Measurements from ENCODE around the gene LAMA3. TPM values are rescaled to one million over a fixed set of nuclear protein-coding genes. Genes with fewer than 3 reads are reported as not detected.

LAMA3 gene
- total RNA-seq, 1 experiment from 2014 or later = 8.1 TPM

- POLR2A ChIA-PET = interaction anchor here (0.5 kb wide), 2 partner anchors 83 to 109 kb away, joined by 4 to 7 read pairs; no protein-coding TSS in a partner anchor
- TF ChIP-seq CTCF (IDR thresholded peaks at IDR 0.05) (no peak), TCF7L2 (IDR thresholded peaks at IDR 0.05; ENCODE audit: low read depth, low read length) (no peak), REST (IDR thresholded peaks at IDR 0.05; ENCODE audit: insufficient read depth in 1 of 2, low read depth in 2 of 2, low read length in 1 of 2) (no peak), SIN3A (IDR thresholded peaks at IDR 0.05; ENCODE audit: borderline replicate concordance, insufficient read depth, low read depth, low read length) (no peak), POLR2AphosphoS5 (IDR thresholded peaks at IDR 0.05; ENCODE audit: low read depth, low read length) (no peak)
- H3K27me3 ChIP-seq (ENCODE audit: control insufficient read depth, insufficient read depth, low read length) = 0 out of 2 replicates have a peak, but pooled peaks cover 2% of the 10 kb centered on the region
These were observed 109.6 kb downstream of the LAMA3 start for GRCh38 chr18:23798824-23799223.

DNA sequence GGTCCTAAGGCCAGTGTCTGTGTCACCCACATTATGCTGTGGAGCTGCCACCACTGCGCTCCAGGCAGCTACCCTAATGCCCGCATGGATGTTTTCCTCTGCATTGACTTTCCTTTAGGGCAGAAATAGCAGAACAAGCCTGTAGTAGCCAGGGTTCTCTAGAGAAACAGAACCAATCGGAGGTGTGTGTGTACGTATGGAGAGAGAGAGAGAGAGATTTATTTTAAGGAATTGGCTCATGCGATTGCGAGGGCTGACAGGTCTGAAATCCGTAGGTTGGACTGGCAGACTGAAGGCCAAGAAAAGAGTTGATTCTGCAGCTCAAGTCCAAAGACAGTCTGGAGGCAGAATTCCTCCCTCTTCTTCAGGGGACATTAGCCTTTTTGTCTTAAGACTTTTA, 110.3 kb downstream of the LAMA3 start:
- H3K4me3 ChIP-seq (ENCODE audit: low read depth in 2 of 2, low read length in 2 of 2) = no peak overlapping the region
- H3K27ac ChIP-seq (ENCODE audit: low read length) = no peak overlapping the region
- ATAC-seq (no peak), DNase-seq (ENCODE audit: low read depth, low spot score) (no peak)
- BruUV-seq (replicated peaks) = no TSS peak
- CTCF ChIA-PET = no interaction called here
- intact Hi-C loops (cut with micrococcal nuclease; ENCODE audit: unreplicated experiment) (no loop called here), in situ Hi-C loops (cut with HindIII; ENCODE audit: low pct_unique_long_range_greater_than_20kb, low sequenced_read_pairs) (no loop called here)
- H3K4me1 ChIP-seq (ENCODE audit: control insufficient read depth, insufficient read depth, low read length) = no peaks in the 10 kb centered on the region
- no peaks in the 10 kb centered on the region for H3K36me3 ChIP-seq (ENCODE audit: control insufficient read depth, insufficient read depth, low read length)
- 0 out of 2 replicates have a peak, but pooled peaks cover 2% of the 10 kb centered on the region for H3K27me3 ChIP-seq (ENCODE audit: control insufficient read depth, insufficient read depth, low read length)
- H3K9me3 ChIP-seq (ENCODE audit: control insufficient read depth, insufficient read depth, low read depth, low read length) = no peaks in the 10 kb centered on the region
- POLR2A ChIA-PET = interaction anchor here (0.5 kb wide), 1 partner anchor 84 kb away, joined by 4 read pairs; no protein-coding TSS in a partner anchor
- TF ChIP-seq POLR2AphosphoS5 (IDR thresholded peaks at IDR 0.05; ENCODE audit: low read depth, low read length) (no peak), CTCF (IDR thresholded peaks at IDR 0.05) (no peak), REST (IDR thresholded peaks at IDR 0.05; ENCODE audit: insufficient read depth in 1 of 2, low read depth in 2 of 2, low read length in 1 of 2) (no peak), SIN3A (IDR thresholded peaks at IDR 0.05; ENCODE audit: borderline replicate concordance, insufficient read depth, low read depth, low read length) (no peak), TCF7L2 (IDR thresholded peaks at IDR 0.05; ENCODE audit: low read depth, low read length) (no peak)

More at GRCh38 chr18:23798824-23799223, 109.6 kb downstream of the LAMA3 start:
- no peak for ATAC-seq
- H3K4me1 ChIP-seq (ENCODE audit: control insufficient read depth, insufficient read depth, low read length) = no peaks in the 10 kb centered on the region
- no peak overlapping the region for H3K27ac ChIP-seq (ENCODE audit: low read length)
- in situ Hi-C loops (cut with HindIII; ENCODE audit: low pct_unique_long_range_greater_than_20kb, low sequenced_read_pairs) (no loop called here), intact Hi-C loops (cut with micrococcal nuclease; ENCODE audit: unreplicated experiment) (no loop called here)
- DNase-seq (ENCODE audit: low read depth, low spot score) = no peak
- no TSS peak for BruUV-seq (replicated peaks)
- no peak overlapping the region for H3K4me3 ChIP-seq (ENCODE audit: low read depth in 2 of 2, low read length in 2 of 2)
- no peaks in the 10 kb centered on the region for H3K36me3 ChIP-seq (ENCODE audit: control insufficient read depth, insufficient read depth, low read length)
- no peaks in the 10 kb centered on the region for H3K9me3 ChIP-seq (ENCODE audit: control insufficient read depth, insufficient read depth, low read depth, low read length)
- CTCF ChIA-PET = no interaction called here

Measured in Panc1 (cell line).